ENCODE data around the gene MYLK4.

DNA sequence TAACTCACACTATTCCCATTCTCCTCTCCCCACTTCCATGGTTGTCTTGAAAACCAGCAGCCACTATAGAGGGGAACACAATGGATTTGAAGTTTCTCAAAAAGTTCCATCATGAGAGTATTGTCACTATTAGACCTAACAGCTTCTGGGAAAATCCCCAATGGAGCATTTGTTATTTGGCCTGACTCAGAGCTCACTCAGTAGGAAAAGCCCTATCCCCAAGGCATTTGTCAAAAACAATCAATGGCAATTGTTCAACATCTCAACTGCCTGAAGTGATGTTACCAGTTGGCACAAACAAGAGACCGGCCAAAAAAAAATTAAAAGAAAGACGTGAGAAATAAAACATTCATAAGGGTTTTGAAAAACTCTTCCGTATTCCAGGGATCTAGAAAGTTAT lies 98.8 kb downstream of the MYLK4 start:
- no peak for TF ChIP-seq RAD21 (IDR thresholded peaks at IDR 0.05)
- TF ChIP-seq, protein P1, sequence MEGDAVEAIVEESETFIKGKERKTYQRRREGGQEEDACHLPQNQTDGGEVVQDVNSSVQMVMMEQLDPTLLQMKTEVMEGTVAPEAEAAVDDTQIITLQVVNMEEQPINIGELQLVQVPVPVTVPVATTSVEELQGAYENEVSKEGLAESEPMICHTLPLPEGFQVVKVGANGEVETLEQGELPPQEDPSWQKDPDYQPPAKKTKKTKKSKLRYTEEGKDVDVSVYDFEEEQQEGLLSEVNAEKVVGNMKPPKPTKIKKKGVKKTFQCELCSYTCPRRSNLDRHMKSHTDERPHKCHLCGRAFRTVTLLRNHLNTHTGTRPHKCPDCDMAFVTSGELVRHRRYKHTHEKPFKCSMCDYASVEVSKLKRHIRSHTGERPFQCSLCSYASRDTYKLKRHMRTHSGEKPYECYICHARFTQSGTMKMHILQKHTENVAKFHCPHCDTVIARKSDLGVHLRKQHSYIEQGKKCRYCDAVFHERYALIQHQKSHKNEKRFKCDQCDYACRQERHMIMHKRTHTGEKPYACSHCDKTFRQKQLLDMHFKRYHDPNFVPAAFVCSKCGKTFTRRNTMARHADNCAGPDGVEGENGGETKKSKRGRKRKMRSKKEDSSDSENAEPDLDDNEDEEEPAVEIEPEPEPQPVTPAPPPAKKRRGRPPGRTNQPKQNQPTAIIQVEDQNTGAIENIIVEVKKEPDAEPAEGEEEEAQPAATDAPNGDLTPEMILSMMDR (IDR thresholded peaks at IDR 0.05; ENCODE audit: low read depth, low read length, missing input control) = no peak
- TF ChIP-seq, protein P2, sequence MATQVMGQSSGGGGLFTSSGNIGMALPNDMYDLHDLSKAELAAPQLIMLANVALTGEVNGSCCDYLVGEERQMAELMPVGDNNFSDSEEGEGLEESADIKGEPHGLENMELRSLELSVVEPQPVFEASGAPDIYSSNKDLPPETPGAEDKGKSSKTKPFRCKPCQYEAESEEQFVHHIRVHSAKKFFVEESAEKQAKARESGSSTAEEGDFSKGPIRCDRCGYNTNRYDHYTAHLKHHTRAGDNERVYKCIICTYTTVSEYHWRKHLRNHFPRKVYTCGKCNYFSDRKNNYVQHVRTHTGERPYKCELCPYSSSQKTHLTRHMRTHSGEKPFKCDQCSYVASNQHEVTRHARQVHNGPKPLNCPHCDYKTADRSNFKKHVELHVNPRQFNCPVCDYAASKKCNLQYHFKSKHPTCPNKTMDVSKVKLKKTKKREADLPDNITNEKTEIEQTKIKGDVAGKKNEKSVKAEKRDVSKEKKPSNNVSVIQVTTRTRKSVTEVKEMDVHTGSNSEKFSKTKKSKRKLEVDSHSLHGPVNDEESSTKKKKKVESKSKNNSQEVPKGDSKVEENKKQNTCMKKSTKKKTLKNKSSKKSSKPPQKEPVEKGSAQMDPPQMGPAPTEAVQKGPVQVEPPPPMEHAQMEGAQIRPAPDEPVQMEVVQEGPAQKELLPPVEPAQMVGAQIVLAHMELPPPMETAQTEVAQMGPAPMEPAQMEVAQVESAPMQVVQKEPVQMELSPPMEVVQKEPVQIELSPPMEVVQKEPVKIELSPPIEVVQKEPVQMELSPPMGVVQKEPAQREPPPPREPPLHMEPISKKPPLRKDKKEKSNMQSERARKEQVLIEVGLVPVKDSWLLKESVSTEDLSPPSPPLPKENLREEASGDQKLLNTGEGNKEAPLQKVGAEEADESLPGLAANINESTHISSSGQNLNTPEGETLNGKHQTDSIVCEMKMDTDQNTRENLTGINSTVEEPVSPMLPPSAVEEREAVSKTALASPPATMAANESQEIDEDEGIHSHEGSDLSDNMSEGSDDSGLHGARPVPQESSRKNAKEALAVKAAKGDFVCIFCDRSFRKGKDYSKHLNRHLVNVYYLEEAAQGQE (IDR thresholded peaks at IDR 0.05) = no peak
- TF ChIP-seq TAF1 (conservative IDR thresholded peaks at IDR 0.05) = no peak
- no peak for TF ChIP-seq GABPA (IDR thresholded peaks at IDR 0.05 in 1 of 2, conservative IDR thresholded peaks at IDR 0.05 in 1 of 2)
- no peak for TF ChIP-seq SP1 (IDR thresholded peaks at IDR 0.05)
- TF ChIP-seq, protein P3, sequence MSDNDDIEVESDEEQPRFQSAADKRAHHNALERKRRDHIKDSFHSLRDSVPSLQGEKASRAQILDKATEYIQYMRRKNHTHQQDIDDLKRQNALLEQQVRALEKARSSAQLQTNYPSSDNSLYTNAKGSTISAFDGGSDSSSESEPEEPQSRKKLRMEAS (IDR thresholded peaks at IDR 0.05) = no peak
